Prostate gland (tissue), 2 donors: ENCODE results near the gene TPRX1.

Experiments used
- POLR2A ChIP-seq: fragments of 450-650 bp; IDR thresholded peaks from one replicate; pipeline ENCODE4 v1.6.1; 2016; ENCODE audit warnings: antibody characterized with exemption, mild to moderate bottlenecking
- TF ChIP-seq, protein P1 (sequence below), 4 experiments: fragments of 200-600 bp in 2 of 4; fragments of 450-650 bp in 2 of 4; sonication (generic) in 2 of 4; IDR thresholded peaks; 1 replicate in 3 of 4; 2 replicates in 1 of 4; pipeline ENCODE4 v1.5.1; 2016 to 2019; ENCODE audit warnings: antibody characterized with exemption in 4 of 4, mild to moderate bottlenecking in 2 of 4, moderate library complexity in 2 of 4

DNA sequence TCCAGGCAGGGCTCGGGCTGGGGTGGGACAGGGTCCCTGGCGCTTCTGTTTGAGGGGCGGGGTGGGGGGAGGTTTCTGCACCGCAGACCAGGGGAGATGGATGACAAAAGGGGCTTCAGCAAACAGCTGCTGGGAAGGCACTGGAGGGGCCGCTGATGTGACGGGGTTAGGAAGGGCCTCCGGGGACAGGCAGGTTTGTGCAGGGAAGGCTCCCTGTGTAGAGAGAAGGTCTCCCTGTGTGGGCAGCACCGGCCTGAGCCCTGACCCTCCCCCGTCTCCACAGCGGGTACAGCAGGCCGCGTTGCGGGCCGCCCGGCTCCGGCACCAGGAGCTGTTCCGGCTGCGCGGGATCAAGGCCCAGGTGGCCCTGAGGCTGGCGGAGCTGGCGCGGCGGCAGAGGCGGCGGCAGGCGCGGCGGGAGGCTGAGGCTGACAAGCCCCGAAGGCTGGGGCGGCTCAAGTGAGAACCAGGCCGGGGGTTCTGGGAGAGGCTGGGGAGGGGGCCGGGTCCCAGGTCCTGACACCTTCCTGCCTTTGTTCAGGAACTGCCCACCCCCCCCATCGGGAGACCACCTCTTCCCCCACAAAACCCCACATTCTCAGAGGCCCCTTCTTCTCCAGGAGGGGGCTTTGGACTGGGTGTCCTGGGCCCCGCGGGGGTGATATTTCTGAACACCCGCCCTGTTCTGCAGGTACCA, 49.1 kb downstream of the TPRX1 start:
- TF ChIP-seq, protein P1, sequence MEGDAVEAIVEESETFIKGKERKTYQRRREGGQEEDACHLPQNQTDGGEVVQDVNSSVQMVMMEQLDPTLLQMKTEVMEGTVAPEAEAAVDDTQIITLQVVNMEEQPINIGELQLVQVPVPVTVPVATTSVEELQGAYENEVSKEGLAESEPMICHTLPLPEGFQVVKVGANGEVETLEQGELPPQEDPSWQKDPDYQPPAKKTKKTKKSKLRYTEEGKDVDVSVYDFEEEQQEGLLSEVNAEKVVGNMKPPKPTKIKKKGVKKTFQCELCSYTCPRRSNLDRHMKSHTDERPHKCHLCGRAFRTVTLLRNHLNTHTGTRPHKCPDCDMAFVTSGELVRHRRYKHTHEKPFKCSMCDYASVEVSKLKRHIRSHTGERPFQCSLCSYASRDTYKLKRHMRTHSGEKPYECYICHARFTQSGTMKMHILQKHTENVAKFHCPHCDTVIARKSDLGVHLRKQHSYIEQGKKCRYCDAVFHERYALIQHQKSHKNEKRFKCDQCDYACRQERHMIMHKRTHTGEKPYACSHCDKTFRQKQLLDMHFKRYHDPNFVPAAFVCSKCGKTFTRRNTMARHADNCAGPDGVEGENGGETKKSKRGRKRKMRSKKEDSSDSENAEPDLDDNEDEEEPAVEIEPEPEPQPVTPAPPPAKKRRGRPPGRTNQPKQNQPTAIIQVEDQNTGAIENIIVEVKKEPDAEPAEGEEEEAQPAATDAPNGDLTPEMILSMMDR (IDR thresholded peaks at IDR 0.05) = no peak
- no peak for TF ChIP-seq POLR2A
